ENCODE data around the gene ADAM11.

ADAM11 gene

DNA sequence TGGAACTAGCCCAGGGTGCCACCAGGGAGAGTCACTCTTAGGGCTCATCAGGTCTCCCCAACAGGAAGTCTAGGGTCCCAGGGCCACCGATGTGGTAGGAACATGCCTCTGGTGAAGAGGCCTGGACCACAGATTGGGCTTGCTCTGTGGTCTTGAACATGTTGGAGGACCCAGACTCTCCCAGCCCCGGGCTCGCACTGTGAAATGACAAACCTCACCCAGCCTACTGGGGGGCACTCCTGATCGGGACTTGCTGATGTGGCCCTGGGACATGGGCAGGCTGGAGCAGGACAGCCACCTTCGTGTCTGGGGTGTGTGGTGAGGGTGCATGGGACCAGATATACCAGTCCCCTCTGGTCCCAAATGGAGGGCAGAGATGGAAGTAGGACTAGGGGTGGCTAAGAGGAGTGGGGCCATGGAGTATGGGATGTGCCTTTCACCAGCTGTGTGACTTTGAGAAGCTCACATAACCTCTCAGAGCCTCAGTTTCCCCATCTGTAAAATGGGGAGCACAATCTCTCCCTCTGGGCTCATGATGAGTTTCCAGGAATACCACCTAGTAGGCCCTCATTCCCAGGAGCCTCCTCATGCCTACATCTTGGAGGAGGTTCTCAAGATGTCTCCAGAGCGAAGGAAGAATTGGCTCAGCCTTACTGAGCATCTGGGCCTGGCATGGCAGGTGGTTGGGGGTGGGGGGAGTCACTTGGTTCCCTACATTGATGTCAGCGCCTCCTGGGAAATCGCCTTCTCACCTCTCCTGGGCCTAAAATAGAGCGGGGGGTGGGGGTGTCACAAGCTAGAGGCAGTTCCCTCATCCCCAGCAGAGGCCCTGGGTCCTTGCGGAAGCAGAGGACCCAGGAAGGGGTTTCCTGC lies 1.5 kb upstream of the ADAM11 start:
- no peak for DNase-seq

DNA sequence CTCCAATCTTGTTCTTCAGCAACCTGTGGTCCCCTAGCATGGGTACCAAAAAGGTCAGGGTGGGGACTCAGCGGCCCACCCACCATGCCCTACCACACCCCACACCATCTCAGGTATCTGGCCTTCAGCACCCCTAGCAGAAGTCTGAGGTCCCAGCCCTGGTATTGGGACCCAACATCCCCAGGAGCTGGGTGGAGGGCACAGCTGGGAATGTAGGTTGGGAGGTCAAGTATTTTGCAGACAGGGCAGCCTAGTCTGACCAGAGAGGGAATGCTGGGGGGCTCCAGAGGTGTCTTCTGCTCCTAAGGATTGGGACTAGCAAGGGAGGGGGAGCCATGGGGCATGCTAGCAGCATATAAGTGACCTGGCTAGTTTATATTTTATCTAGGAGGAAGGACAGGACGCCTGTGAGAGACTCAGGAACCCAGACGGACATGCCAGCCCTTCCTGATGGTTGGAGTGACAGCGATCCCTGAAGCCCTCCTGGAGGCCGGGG lies 822 bp upstream of the ADAM11 start:
- no peak for DNase-seq

DNA sequence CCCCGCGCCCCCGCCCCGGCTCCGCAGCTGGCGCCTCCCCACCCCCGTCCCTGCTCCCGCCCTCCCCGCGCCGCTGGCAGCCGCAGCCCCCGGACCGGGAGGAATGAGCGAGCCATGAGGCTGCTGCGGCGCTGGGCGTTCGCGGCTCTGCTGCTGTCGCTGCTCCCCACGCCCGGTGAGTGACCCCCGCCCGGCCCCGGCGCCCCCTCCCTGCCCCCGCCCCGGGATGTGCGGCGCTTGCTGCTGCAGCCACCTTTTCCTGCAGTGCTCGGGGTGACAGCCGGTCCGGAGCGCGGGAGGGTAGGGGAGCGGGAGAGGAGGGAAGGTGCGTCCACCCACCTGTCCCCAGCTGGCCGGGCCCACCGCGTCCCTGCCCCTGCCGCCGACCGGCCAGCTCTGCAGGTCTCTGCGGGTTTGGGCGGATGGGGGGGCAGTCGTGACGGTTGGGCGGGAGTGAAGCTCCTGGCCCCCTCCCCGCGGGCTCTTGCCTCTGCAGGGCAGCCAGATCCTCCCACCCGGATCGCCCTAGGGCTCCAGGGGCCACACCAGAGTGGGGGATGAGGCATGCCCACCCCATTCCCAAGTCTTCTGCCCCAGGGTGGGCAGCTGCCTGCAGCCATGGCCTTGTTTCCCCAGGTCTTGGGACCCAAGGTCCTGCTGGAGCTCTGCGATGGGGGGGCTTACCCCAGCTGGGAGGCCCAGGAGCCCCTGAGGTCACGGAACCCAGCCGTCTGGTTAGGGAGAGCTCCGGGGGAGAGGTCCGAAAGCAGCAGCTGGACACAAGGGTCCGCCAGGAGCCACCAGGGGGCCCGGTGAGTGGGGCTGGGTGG lies 513 bp downstream of the ADAM11 start:
- DNase-seq, result no peak

DNA sequence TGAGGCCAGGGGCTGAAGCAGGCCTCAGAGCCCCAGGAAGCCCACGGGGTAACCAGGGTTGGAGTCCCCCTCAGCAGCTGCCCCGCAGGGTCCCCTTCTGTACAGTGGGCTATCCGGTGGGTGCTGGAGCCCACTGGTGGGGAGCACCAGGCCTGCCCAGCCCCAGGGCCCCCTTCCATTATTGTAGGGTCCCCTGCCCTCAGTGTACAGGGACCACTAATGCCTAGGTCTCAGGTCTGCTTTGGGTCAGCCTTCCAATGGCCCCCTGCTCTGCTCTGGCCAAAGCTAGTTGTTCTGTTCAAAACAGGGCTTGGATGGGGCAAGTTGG lies 1.1 kb downstream of the ADAM11 start:
- no peak for DNase-seq

GRCh38 chr17:44760474-44761308 lies 1.9 kb downstream of the ADAM11 start:
- DNase-seq, result no peak

DNA sequence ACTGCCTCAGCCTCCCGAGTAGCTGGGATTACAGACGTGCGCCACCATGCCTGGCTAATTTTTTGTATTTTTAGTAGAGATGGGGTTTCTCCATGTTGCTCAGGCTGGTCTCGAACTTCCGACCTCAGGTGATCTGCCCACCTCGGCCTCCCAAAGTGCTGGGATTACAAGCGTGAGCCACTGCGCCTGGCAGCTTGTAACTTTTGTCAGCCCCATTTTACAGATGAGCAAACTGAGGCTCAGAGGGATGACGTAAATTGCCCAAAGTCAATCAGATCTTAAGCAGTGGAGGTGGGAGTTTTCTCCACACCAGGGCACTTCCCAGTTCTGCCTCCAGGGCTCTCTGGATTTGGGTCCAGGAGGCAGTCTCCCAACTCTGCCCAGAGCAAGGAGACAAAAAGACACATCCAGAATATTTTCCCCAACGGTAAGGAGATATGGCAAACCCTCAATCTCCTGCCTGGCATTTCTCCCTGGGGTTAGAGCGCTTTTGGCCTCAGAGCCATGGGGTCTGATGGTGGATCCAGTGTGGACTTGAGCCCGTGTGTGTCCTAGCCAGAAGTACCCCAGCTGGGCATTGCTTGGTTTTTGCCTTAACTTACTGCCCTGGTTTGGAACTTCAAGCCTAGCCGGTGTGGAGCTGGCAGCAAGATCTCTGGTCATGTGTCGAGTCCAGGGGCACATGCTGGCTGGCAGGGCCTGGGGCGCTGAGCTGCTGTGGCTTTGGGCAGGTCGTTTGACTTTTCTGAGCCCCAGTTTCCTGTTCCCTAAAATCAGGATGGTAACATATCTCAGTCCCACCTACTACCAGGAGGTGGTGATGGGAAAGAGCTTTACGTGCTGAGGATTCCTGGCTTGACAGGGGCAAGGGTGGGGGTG lies 3.4 kb downstream of the ADAM11 start:
- DNase-seq, result no peak

- DNase-seq, result no peak
Observed at GRCh38 chr17:44763170-44763569, 4.4 kb downstream of the ADAM11 start.

DNA sequence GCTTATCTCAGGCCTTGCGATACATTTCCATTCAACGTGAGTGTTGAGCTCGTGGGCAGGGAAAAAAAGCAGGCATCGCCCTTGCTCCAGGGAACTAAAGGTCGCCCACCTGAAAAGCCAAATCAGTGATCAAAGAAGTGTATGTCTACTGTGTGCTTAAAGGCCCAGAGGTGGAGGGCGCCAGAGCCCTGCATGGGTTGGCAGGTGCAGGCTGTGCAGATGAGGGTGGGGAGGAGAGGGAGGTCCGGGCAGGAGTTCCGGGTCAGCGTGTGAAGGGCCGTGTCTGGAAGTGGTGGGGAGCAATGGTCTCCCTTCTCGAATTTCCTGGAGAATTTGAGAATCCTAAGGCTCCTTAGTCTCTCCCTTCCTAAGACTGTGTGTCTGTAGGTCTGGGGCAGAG lies 7.2 kb downstream of the ADAM11 start:
- DNase-seq, result no peak

DNA sequence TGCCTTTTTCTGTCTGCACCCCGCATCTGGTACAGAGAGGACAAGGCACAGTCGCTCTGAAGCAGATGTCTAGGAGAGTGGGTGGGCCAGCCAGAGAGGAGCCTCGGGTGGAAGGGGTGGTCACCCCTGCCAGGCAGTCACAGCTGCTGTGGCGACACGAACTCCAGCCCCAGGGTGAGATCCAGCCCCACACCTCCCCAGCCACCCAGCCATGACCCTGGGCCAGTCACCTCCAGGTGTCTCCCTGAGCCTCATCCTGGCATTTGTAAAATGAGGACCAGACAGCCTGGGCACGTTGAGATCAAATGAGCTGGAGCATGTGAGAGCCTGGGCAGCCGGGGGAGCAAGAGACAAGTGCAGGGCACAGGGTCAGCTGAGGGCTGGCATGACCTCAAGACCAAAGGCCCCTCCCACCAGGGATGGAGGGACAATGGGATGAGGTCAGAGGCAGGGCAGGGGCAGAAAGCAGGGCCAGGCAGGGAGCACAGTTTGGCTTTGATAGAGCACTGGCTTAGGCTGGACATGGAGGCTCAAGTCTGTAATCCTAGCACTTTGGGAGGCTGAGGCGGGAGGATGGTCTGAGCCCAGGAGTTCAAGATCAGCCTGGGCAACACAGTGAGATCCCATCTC lies 7.7 kb downstream of the ADAM11 start:
- no peak for DNase-seq

- no peak for DNase-seq
Observed at GRCh38 chr17:44767493-44767892, 8.7 kb downstream of the ADAM11 start.

DNA sequence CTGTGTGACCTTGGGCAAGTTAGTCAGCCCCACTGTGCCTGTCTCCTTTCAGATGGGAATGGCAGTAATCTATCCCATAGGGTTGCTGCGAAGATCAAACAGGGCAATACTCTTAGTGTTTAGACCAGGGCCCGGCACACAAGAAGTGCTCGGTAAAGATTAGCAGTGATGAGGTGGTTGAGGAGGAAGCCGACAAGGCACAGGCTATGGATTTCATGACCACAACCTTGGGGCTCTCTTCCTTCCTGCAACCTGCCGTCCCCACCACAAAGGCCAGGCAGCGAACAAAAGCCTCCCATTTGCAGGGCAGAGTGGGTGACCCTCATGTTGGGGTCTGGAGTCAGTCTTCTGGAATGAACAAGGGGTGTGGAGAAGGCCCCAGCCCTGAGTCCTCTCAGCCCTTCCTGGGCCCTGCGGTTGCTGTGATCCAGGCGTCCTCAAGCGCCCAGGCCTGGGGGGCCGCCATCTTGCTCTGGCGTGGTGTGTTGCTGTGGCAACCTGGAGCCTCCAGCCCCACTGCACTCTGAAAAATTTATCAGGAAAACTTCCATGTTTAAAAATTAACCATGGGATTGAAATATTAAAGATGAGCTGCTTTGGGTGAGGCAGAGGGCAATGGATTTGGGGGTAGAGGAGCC lies 9.8 kb downstream of the ADAM11 start:
- no peak for DNase-seq

- no peak for DNase-seq
Observed at GRCh38 chr17:44769230-44769629, 10.4 kb downstream of the ADAM11 start.

- DNase-seq, result no peak
Observed at GRCh38 chr17:44769647-44770084, 10.9 kb downstream of the ADAM11 start.

DNA sequence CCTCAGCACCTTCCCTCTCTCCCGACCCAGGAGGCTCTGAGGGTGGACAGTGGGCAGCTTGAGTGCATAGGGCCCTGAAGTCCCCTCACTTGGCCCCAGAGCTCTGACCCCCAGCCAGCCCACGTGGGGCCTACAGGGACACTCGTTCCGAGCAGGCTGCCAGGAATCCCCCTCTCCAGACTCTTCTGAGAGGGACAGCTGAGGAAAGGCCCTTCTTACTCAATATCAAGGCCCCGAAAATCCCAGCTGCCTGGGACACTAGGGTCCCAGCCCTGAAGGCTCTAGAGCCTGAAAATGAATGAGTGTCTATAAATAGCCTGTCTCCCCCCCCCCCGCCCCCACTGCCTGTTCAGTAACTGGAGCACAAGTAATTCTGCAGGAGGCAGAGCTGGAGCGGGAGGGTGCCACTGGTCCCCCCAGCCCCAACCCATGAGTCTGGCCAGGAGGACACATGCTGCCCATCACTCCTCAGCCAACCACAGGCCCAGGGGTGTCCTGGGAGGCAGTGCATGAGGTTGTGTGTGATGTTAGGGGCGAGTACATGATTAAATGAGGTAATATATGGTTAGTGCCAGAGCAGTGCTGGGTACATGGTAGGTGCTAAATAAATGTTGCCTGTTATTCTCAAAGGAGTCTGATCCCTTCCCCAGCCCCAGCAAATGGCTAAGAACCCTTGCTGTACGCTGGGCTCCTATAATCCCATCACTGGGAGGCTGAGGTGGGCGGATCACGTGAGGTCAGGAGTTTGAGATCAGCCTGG lies 11.6 kb downstream of the ADAM11 start:
- no peak for DNase-seq

- no peak for DNase-seq
Observed at GRCh38 chr17:44772308-44773045, 13.7 kb downstream of the ADAM11 start.

GRCh38 chr17:44773140-44773539 lies 14.4 kb downstream of the ADAM11 start:
- no peak for DNase-seq

DNA sequence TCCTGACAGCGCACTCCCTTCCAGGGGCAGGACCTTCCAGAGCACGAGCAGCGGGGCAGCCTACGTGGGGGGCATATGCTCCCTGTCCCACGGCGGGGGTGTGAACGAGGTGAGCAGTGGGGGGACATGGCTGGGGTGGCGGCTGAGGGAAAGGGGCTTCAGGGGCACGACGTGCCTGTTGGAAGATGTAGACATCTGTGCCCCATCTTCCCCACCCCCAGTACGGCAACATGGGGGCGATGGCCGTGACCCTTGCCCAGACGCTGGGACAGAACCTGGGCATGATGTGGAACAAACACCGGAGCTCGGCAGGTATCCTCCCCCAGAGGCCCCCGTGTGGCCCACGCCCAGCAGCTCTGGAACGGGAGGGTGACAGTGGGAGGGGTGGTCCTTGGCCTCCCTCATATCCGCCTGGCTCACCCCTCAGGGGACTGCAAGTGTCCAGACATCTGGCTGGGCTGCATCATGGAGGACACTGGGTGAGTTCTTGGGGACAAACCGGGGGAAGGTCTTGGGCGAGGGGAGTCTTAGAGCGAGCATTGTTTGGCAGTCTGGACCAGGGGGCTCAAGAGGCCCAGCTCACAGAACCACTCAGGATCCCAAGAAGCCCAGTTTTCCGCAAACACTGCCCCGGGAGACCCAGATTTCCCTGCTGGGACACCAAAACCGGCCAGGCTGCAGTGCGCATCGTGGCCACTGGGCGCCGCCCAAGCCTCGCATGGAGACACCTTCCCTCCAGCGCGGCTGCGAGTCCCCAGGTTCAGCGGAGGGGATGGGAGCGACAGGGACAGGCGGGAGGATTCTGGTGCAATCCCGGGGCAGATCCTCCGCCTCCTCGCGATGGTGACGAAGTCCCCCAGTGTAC lies 15.7 kb downstream of the ADAM11 start:
- peak; percentile 46 for DNase-seq

DNA sequence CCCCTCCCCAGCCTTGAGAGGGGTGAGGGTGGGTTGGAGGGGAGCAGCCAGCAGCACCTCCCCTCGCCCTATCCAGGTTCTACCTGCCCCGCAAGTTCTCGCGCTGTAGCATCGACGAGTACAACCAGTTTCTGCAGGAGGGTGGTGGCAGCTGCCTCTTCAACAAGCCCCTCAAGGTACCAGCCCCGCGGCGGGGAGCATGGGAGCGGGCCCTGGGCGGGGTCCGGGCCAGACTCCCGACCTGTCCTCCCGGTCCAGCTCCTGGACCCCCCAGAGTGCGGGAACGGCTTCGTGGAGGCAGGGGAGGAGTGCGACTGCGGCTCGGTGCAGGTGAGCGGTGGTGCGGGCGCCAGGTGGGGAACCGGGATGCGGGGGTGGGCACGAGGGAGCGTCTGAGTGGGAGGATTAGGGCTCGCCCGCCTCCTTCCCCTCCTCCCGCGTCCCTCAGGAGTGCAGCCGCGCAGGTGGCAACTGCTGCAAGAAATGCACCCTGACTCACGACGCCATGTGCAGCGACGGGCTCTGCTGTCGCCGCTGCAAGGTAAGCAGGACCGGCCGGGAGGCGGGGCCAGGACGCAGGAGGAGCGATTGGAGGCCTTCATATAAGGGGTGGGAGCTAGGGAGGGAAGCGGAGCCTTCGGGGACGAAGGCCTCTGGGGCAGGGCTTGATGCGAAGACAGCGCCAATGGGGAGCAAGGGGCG lies 16.5 kb downstream of the ADAM11 start:
- DNase-seq, result peak; percentile 86
